Activated CD8-positive, alpha-beta T cell treated with anti-CD3 and anti-CD28 coated beads for 36 hours (primary cell): Measurements from ENCODE around the gene LETM1. TPM values are rescaled to one million over a fixed set of nuclear protein-coding genes. Genes with fewer than 3 reads are reported as not detected.

Experiments used
- ATAC-seq: fragments of 200-7000 bp; cut with Tn5 transposase; one replicate; pipeline ENCODE4 v1.10.0; 2021; ENCODE audit warnings: mild to moderate bottlenecking, moderate library complexity
- CTCF ChIA-PET: fragments of 350-600 bp; sonication (Branson Sonifier 250); formaldehyde crosslinking; loops from one replicate; lab custom pipeline; 2021; ENCODE audit warnings: antibody characterized with exemption; lab: Charles Lee
- POLR2A ChIA-PET: fragments of 350-600 bp; sonication (Branson Sonifier 250); formaldehyde crosslinking; loops from one replicate; lab custom pipeline; 2021; ENCODE audit warnings: antibody characterized with exemption; lab: Charles Lee
- DNase-seq: peaks from one replicate; pipeline ENCODE4 v3.0.0-alpha.2; 2020
- H3K27ac Mint-ChIP-seq: one replicate; pipeline ENCODE4 v1.8.0; 2021; ENCODE audit warnings: mild to moderate bottlenecking, mixed read lengths
- H3K27me3 Mint-ChIP-seq: one replicate; pipeline ENCODE4 v1.8.0; 2021; ENCODE audit warnings: mixed read lengths
- H3K36me3 Mint-ChIP-seq: one replicate; pipeline ENCODE4 v1.8.0; 2021; ENCODE audit warnings: low read depth, mixed read lengths
- H3K4me1 Mint-ChIP-seq: one replicate; pipeline ENCODE4 v1.8.0; 2021; ENCODE audit warnings: low read depth, mixed read lengths
- H3K4me3 Mint-ChIP-seq: one replicate; pipeline ENCODE4 v1.8.0; 2021; ENCODE audit warnings: mild to moderate bottlenecking, moderate library complexity, mixed read lengths
- H3K9me3 Mint-ChIP-seq: one replicate; pipeline ENCODE4 v1.8.0; 2021; ENCODE audit warnings: mixed read lengths
- intact Hi-C: fragments of 100-400 bp; cut with micrococcal nuclease; formaldehyde crosslinking; loops from one replicate; pipeline ENCODE4 v1.10.0; 2022
- total RNA-seq, 2 experiments: library from RNA; stranded (reverse); gene quantifications; one replicate each; pipeline ENCODE4 v1.2.3, GENCODE V29; 2021
- TF ChIP-seq, protein P1 (sequence below): fragments of 200-600 bp; IDR thresholded peaks from one replicate; pipeline ENCODE4 v1.8.0; 2022; ENCODE audit warnings: antibody characterized with exemption, mild to moderate bottlenecking

Gene LETM1
- total RNA-seq, 2 experiments from 2014 or later: 49.4 to 53.2 TPM

DNA sequence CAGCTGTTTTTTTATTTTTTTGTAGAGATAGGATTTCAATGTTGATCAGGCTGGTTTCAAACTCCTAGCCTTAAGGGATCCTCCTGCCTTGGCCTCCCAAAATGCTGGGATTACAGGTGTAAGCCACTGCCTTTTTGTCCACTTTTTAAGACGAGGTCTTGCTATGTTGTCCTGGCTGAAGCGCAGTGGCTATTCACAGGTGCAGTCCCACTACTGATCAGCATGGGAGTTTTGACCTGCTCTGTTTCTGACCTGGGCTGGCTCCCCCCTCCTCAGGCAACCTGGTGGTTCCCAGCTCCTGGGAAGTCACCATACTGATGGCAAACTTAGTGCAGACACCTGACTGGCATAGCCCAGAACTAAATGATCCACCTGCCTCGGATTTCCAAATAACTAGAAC, 13.0 kb upstream of the LETM1 start:
- Mint-ChIP-seq H3K9me3 (no peaks in the 10 kb centered on the region), H3K4me1 (peaks cover 26% of the 10 kb centered on the region), H3K27me3 (no peaks in the 10 kb centered on the region), H3K27ac (no peak overlapping the region), H3K36me3 (peaks cover 11% of the 10 kb centered on the region), H3K4me3 (no peak overlapping the region)
- DNase-seq: no peak
- intact Hi-C loops: no loop called here
- ChIA-PET CTCF (no interaction called here), POLR2A (interaction anchor here (0.6 to 3.7 kb wide), 4 partner anchors 9 to 601 kb away, joined by 3 to 49 read pairs (median 21); partner anchors contain the start of gene LETM1)
- ATAC-seq: no peak
- TF ChIP-seq, protein P1, sequence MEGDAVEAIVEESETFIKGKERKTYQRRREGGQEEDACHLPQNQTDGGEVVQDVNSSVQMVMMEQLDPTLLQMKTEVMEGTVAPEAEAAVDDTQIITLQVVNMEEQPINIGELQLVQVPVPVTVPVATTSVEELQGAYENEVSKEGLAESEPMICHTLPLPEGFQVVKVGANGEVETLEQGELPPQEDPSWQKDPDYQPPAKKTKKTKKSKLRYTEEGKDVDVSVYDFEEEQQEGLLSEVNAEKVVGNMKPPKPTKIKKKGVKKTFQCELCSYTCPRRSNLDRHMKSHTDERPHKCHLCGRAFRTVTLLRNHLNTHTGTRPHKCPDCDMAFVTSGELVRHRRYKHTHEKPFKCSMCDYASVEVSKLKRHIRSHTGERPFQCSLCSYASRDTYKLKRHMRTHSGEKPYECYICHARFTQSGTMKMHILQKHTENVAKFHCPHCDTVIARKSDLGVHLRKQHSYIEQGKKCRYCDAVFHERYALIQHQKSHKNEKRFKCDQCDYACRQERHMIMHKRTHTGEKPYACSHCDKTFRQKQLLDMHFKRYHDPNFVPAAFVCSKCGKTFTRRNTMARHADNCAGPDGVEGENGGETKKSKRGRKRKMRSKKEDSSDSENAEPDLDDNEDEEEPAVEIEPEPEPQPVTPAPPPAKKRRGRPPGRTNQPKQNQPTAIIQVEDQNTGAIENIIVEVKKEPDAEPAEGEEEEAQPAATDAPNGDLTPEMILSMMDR: no peak

DNA sequence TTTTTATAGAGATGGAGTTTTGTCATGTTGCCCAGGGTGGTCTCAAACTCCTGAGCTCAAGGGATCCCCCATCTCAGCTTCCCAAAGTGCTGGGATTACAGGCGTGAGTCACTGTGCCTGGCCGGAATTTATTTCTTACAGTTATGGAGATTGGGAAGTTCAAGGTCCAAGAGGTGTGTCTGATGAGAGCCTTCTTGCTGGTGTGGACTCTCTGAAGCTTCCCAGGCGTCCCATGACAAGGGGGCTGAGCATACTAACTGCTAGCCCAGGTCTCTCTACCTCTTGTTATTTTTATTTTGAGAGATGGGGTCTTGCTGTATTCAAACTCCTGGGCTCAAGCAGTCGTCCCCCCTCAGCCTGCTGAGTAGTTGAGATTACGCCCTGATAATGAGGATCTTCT, 12.3 kb upstream of the LETM1 start:
- DNase-seq (no peak), ATAC-seq (no peak)
- Mint-ChIP-seq H3K4me3 (no peak overlapping the region), H3K36me3 (peaks cover 10% of the 10 kb centered on the region), H3K27ac (no peak overlapping the region), H3K27me3 (no peaks in the 10 kb centered on the region), H3K9me3 (no peaks in the 10 kb centered on the region), H3K4me1 (peaks cover 25% of the 10 kb centered on the region)
- TF ChIP-seq, protein P1: no peak
- POLR2A ChIA-PET: interaction anchor here (0.7 to 3.7 kb wide), 2 partner anchors 8 to 12 kb away, joined by 5 to 49 read pairs; partner anchors contain the start of gene LETM1
- intact Hi-C loops: no loop called here
- CTCF ChIA-PET: no interaction called here

DNA sequence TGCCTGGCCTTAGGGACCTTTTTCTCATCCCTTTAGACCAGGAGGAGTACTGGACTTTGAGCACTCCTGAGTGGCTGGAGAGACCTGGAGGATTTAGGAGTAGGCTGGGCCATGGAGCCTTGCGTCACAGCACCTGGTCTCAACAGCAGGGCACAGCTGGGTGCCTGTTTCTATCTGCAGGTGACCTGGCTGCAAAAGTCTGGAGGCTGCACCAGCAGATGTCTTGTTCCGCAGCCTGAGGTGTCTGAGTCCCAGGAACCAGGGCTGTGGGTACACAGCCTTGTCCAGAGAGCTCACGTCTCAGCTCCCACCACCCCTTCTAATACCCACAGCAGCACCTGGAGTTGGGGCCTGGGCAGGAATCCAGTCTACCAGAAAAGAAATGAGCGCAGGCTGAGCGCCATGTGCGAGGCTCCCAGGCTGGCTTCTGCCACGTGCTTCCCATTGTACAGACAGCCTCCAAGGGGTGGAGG, 10.3 kb upstream of the LETM1 start:
- no peak overlapping the region for H3K4me3 Mint-ChIP-seq
- H3K27me3 Mint-ChIP-seq: no peaks in the 10 kb centered on the region
- DNase-seq (no peak), ATAC-seq (no peak)
- peaks cover 32% of the 10 kb centered on the region for H3K4me1 Mint-ChIP-seq
- no peak overlapping the region for H3K27ac Mint-ChIP-seq
- TF ChIP-seq, protein P1: no peak
- no peaks in the 10 kb centered on the region for H3K9me3 Mint-ChIP-seq
- POLR2A ChIA-PET: interaction anchor here (0.6 kb wide), 1 partner anchor 144 kb away, joined by 3 read pairs; no protein-coding TSS in a partner anchor
- CTCF ChIA-PET: no interaction called here
- intact Hi-C loops: no loop called here
- H3K36me3 Mint-ChIP-seq: no peaks in the 10 kb centered on the region

DNA sequence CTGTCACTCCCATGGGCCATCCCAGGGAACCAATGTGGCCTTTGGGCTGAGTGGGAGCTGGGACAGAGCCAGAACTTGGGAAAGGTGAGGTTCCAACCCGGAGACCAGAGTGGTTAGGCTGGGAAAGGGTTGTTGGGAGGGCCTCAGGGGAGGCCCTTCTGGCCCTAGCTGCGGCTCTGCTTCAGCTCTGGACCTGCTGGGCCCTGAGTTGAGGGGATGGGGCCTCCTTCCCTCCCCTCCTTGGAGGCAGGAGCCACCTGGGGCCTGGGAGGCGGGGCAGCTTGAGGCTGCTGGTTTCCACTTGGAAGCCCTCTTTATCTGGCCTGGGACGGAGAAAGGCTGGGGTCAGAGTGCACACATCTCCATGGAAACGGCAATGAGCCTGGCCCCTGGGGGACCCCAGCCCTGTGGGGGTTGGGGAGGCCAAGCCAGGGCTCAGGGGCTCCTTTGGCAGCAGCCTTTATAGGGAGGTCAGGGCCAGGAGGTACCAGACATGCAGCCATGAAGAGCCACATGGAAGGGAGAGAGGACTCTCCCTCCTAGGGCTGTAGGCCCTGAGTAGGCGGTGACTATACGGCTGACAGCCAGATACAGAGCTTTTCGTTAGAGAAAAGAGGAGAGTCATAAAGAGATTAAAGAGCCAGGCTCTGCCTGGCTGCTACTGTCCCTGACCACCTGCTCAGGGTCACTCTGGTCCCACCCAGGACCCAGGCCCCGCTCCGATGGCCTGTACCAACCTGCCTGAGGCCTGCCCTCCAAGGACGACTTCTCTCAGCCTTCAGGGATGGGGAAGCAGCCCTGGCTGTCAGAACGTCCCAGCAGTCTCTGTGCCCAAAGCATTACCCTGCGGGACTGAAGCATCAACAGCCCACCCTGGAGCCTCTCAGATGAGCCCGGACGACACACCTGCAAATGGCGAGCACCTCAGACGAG, 8.4 kb upstream of the LETM1 start:
- CTCF ChIA-PET: interaction anchor here (0.6 to 1.2 kb wide), 3 partner anchors 8 to 171 kb away, joined by 3 to 5 read pairs (median 3); no protein-coding TSS in a partner anchor

More for the DNA sequence above, 8.4 kb upstream of the LETM1 start:
- ATAC-seq: no peak
- TF ChIP-seq, protein P1: no peak
- Mint-ChIP-seq H3K27ac (no peak overlapping the region), H3K4me3 (no peak overlapping the region), H3K4me1 (peaks cover 27% of the 10 kb centered on the region), H3K9me3 (no peaks in the 10 kb centered on the region), H3K36me3 (no peaks in the 10 kb centered on the region), H3K27me3 (no peaks in the 10 kb centered on the region)
- intact Hi-C loops: no loop called here
- POLR2A ChIA-PET: interaction anchor here (1.3 to 1.7 kb wide), 3 partner anchors 9 to 21 kb away, joined by 4 to 6 read pairs (median 4); no protein-coding TSS in a partner anchor
- no peak for DNase-seq
